Measurements from ENCODE around the gene LCN10.
"Not testable (repeated sequence)": the region's sequence is repeated elsewhere in the genome, so short reads cannot be mapped to it uniquely, and the experiment has no call there.

DNA sequence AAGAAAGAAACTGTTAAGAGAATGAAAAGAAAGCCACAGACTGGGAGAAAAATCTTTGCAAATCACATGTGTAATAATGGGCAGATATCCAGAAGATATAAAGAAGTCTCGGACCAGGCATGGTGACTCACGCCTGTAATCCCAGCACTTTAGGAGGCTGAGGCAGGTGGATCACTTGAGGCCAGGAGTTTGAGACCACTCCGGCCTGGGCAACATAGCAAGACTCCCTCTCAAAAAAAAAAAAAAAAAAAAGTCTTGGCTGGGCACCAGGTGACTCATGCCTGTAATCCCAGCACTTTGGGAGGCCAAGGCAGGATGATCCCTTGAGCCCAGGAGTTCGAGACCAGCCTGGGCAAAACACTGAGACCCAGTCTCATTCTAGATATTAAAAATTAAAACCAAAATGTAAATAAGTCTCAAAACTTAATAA lies 31.5 kb downstream of the LCN10 start:
- TF ChIP-seq, protein P1, sequence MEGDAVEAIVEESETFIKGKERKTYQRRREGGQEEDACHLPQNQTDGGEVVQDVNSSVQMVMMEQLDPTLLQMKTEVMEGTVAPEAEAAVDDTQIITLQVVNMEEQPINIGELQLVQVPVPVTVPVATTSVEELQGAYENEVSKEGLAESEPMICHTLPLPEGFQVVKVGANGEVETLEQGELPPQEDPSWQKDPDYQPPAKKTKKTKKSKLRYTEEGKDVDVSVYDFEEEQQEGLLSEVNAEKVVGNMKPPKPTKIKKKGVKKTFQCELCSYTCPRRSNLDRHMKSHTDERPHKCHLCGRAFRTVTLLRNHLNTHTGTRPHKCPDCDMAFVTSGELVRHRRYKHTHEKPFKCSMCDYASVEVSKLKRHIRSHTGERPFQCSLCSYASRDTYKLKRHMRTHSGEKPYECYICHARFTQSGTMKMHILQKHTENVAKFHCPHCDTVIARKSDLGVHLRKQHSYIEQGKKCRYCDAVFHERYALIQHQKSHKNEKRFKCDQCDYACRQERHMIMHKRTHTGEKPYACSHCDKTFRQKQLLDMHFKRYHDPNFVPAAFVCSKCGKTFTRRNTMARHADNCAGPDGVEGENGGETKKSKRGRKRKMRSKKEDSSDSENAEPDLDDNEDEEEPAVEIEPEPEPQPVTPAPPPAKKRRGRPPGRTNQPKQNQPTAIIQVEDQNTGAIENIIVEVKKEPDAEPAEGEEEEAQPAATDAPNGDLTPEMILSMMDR (IDR thresholded peaks at IDR 0.05) = not testable (repeated sequence)
- TF ChIP-seq, protein P2, sequence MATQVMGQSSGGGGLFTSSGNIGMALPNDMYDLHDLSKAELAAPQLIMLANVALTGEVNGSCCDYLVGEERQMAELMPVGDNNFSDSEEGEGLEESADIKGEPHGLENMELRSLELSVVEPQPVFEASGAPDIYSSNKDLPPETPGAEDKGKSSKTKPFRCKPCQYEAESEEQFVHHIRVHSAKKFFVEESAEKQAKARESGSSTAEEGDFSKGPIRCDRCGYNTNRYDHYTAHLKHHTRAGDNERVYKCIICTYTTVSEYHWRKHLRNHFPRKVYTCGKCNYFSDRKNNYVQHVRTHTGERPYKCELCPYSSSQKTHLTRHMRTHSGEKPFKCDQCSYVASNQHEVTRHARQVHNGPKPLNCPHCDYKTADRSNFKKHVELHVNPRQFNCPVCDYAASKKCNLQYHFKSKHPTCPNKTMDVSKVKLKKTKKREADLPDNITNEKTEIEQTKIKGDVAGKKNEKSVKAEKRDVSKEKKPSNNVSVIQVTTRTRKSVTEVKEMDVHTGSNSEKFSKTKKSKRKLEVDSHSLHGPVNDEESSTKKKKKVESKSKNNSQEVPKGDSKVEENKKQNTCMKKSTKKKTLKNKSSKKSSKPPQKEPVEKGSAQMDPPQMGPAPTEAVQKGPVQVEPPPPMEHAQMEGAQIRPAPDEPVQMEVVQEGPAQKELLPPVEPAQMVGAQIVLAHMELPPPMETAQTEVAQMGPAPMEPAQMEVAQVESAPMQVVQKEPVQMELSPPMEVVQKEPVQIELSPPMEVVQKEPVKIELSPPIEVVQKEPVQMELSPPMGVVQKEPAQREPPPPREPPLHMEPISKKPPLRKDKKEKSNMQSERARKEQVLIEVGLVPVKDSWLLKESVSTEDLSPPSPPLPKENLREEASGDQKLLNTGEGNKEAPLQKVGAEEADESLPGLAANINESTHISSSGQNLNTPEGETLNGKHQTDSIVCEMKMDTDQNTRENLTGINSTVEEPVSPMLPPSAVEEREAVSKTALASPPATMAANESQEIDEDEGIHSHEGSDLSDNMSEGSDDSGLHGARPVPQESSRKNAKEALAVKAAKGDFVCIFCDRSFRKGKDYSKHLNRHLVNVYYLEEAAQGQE (IDR thresholded peaks at IDR 0.05; ENCODE audit: insufficient read depth in 1 of 2, low read depth in 2 of 2, low read length in 1 of 2) = not testable (repeated sequence)
- not testable (repeated sequence) for TF ChIP-seq POLR2AphosphoS5 (IDR thresholded peaks at IDR 0.05; ENCODE audit: low read depth, low read length); SIN3A (IDR thresholded peaks at IDR 0.05; ENCODE audit: borderline replicate concordance, insufficient read depth, low read depth, low read length)
